Measurements from ENCODE around the gene ANKS1B.

Gene ANKS1B

GRCh38 chr12:99752740-99753139, 232.0 kb downstream of the ANKS1B start:
- H3K9me3 ChIP-seq, result no peaks in the 10 kb centered on the region
- H3K27me3 ChIP-seq, result no peaks in the 10 kb centered on the region
- H3K36me3 ChIP-seq, result no peaks in the 10 kb centered on the region
- no peak overlapping the region for H3K4me3 ChIP-seq (ENCODE audit: low read depth, low read length)
- no peaks in the 10 kb centered on the region for H3K4me1 ChIP-seq
- no peak for TF ChIP-seq CTCF (IDR thresholded peaks at IDR 0.05; ENCODE audit: low read depth, low read length)
- DNase-seq, result no peak

DNA sequence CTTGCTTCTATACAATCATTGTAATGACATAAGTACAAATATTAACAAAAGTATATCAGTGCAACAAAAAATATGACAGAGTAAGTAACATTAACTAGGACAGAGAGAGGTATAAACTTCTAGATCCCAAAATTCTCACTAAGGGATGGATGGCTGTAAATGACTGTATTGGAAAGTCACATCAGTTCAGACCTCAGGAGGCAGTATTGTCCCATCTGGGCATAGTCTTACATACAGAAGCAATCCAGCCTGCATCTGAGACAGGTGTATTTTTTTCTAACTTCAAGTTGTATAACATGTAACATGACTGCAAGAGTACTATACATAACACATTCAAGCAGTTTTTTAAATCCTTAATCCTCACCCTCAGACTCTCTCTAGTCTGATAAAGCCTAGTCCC, 238.2 kb downstream of the ANKS1B start:
- no peak for DNase-seq
- no peak overlapping the region for H3K4me3 ChIP-seq (ENCODE audit: low read depth, low read length)
- H3K4me1 ChIP-seq, result no peaks in the 10 kb centered on the region
- no peaks in the 10 kb centered on the region for H3K36me3 ChIP-seq
- H3K9me3 ChIP-seq, result no peaks in the 10 kb centered on the region
- H3K27me3 ChIP-seq, result no peaks in the 10 kb centered on the region
- TF ChIP-seq CTCF (IDR thresholded peaks at IDR 0.05; ENCODE audit: low read depth, low read length), result no peak

DNA sequence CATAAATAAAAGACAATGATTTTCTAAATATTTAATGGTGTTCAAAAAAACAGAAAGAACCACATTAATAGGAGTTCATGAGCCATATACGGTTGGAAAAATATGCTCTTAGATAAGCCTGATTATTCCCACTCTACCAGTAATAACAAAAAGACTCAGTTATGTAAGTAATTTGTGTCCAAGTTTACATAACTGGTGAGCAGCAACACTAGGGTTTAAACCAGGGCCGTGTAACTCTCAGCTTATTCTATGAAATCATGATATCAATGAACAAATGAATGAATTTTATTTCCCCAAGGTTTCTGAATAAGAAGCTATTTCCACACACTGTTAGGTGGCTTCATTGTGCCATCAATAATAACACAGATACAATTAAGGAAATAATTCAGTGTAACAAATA, 238.8 kb downstream of the ANKS1B start:
- no peak for TF ChIP-seq CTCF (IDR thresholded peaks at IDR 0.05; ENCODE audit: low read depth, low read length)
- Histone ChIP-seq H3K36me3 (no peaks in the 10 kb centered on the region), H3K4me3 (ENCODE audit: low read depth, low read length) (no peak overlapping the region), H3K9me3 (no peaks in the 10 kb centered on the region; the same call in 1 of the 2 replicates), H3K27me3 (no peaks in the 10 kb centered on the region), H3K4me1 (no peaks in the 10 kb centered on the region)
- no peak for DNase-seq

DNA sequence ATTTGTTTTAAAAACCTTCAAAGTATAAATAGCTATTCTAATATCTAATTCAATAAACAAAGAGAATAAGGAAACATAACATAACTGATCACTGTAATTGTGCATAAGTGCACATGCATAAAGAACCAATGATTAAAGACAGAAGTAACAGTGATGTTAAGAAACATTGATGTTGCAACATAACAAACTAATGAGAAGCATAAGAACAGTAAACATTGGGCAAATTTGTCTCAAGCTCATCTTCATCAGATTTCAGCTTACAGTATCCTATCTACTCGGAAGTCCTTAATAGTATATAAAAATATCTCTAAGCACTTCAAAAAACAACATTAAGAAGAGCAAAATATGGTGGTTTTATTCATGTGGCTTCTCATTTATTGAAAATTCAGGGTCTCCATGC, 239.6 kb downstream of the ANKS1B start:
- no peaks in the 10 kb centered on the region for H3K36me3 ChIP-seq
- no peak for TF ChIP-seq CTCF (IDR thresholded peaks at IDR 0.05; ENCODE audit: low read depth, low read length)
- H3K27me3 ChIP-seq, result no peaks in the 10 kb centered on the region
- no peaks in the 10 kb centered on the region for H3K4me1 ChIP-seq
- no peaks in the 10 kb centered on the region; the same call in 1 of the 2 replicates for H3K9me3 ChIP-seq
- DNase-seq, result no peak
- H3K4me3 ChIP-seq (ENCODE audit: low read depth, low read length), result no peak overlapping the region

GRCh38 chr12:99736760-99737269, 247.9 kb downstream of the ANKS1B start:
- TF ChIP-seq CTCF (IDR thresholded peaks at IDR 0.05; ENCODE audit: low read depth, low read length), result no peak
- Histone ChIP-seq H3K4me3 (ENCODE audit: low read depth, low read length) (no peak overlapping the region), H3K9me3 (no peaks in the 10 kb centered on the region; the same call in 1 of the 2 replicates), H3K4me1 (no peaks in the 10 kb centered on the region), H3K36me3 (no peaks in the 10 kb centered on the region), H3K27me3 (no peaks in the 10 kb centered on the region)
- no peak for DNase-seq

DNA sequence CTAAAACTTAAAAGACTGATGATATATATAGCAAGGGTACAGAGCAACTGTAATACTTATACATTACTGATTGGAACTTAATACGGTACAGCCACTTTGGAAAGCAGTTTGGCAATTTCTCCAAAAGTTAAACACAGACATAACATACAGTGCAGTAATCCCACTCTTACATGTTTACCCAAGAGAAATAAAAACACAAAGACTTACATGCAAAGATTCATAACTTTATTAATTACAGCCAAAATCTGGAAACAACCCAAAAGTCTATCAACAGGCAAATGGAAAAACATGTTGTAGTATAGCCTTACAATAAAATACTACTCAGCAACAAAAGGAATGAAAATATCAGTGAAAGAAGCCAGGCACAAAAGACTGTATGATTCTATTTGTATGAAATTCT, 252.6 kb downstream of the ANKS1B start:
- no peak for DNase-seq
- H3K36me3 ChIP-seq, result no peaks in the 10 kb centered on the region
- no peaks in the 10 kb centered on the region for H3K4me1 ChIP-seq
- no peaks in the 10 kb centered on the region for H3K9me3 ChIP-seq
- H3K4me3 ChIP-seq (ENCODE audit: low read depth, low read length), result no peak overlapping the region
- TF ChIP-seq CTCF (IDR thresholded peaks at IDR 0.05; ENCODE audit: low read depth, low read length), result no peak
- no peaks in the 10 kb centered on the region for H3K27me3 ChIP-seq
